ENCODE results near the gene PPP1R12C. TPM values are rescaled to one million over a fixed set of nuclear protein-coding genes. Genes with fewer than 3 reads are reported as not detected.

The PPP1R12C gene
- total and polyA plus RNA-seq, 10 of the 15 experiments (the other 5 are each of a cell fraction or from before 2014, with no cell fraction given): 1.4 to 84.7 (median 20.5) TPM

DNA sequence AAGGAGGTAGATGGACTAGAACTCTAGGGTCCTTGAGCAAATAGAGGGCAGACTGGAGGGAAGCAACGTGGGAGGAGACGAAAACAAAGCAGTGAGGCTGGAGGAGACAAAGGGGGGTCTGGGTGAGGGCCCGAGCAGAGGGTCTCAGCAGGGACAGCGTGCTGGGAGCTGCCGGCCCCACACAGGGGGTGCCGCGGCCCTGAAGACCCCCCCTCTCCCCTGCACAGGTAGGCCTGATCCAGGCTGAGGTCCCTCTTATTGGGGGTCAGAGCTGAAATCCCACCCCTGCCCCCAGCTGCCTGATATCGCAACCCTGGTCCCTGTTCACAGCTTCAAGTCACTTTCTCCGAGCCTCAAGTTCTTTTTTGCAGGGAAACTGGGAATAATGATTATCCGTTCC, 33.0 kb downstream of the PPP1R12C start (continued):
- TF ChIP-seq ZNF207 (IDR thresholded peaks at IDR 0.05; ENCODE audit: borderline replicate concordance) (no peak), TCF3 (IDR thresholded peaks at IDR 0.05; ENCODE audit: borderline replicate concordance, insufficient read depth, low read depth, low read length) (no peak)

DNA sequence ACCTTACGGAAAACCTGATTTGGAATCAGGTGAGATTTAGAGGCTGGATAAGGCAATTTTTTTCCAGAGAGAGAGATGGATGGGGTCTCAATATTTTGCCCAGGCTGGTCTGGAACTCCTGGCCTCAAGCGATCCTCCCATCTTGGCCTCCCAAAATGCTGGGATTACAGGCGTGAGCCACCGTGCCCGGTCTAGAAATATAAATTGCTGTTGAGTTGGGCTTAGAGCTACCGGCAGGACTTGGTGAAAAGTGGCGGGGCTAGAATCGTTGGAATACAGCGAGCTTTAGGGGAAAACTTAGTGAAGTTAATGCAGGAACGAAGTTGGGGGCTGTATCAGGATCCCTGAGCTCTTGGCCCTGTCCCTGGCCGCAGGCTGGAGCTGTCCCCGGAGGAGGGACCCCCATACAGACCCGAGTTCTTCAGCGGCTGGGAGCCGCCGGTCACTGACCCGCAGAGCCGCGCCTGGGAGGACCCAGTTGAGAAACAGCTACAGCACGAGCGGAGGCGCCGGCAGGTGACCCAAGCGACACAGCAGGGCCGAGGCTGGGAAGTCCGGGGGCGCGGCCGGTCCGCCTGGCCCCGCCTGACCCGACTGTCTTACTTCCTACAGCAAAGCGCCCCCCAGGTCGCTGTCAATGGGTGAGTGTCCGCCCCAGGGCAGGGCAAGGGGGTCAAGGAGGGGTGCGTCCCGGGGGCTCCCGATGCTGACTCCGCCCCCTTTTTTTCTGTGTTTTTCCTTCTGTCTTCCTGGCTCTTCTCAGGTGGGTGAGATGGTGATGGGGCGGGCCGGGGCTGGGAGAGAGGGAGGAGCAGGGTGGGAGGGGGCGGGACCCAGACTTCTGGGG, 34.2 kb downstream of the PPP1R12C start:
- Histone ChIP-seq H3K27ac (ENCODE audit: control insufficient read depth, insufficient read depth) (no peak overlapping the region), H3K9me3 (replicated peaks; ENCODE audit: control insufficient read depth, insufficient read depth, low read length) (no peaks in the 10 kb centered on the region; the same call in 2 of the 3 replicates), H3K4me1 (ENCODE audit: control insufficient read depth, insufficient read depth, low read length) (peaks cover 10% of the 10 kb centered on the region; the same call in 1 of the 2 replicates), H3K27me3 (replicated peaks in 1 of 2; ENCODE audit: control insufficient read depth in 2 of 2, insufficient read depth in 2 of 2, low read length in 1 of 2) (peaks cover 0 to 7% of the 10 kb centered on the region in 2 experiments; a peak in 2 of 4 replicates), H3K79me2 (ENCODE audit: control insufficient read depth, insufficient read depth, low read length) (no peaks in the 10 kb centered on the region), H3K9ac (ENCODE audit: control insufficient read depth, insufficient read depth, low read length) (no peak overlapping the region), H3K36me3 (ENCODE audit: control insufficient read depth in 2 of 2, insufficient read depth in 2 of 2, low read length in 1 of 2) (no peaks in the 10 kb centered on the region), H3K4me2 (ENCODE audit: control insufficient read depth, insufficient read depth) (no peak overlapping the region), H4K20me1 (ENCODE audit: control insufficient read depth, insufficient read depth) (no peaks in the 10 kb centered on the region), H3K4me3 (no peak overlapping the region), H2AFZ (ENCODE audit: control insufficient read depth, low read depth, low read length) (no peak overlapping the region)
- TF ChIP-seq BHLHE40 (IDR thresholded peaks at IDR 0.05; ENCODE audit: borderline replicate concordance in 1 of 2, low read depth in 2 of 2, low read length in 1 of 2) (no peak), CEBPB (IDR thresholded peaks at IDR 0.05; ENCODE audit: borderline replicate concordance in 1 of 2, low read depth in 2 of 2, low read length in 2 of 2) (no peak), NR2C2 (IDR thresholded peaks at IDR 0.05; ENCODE audit: borderline replicate concordance, control insufficient read depth, insufficient read length, low read depth) (no peak), HCFC1 (IDR thresholded peaks at IDR 0.05; ENCODE audit: low read length) (no peak)
- TF ChIP-seq, protein P1, sequence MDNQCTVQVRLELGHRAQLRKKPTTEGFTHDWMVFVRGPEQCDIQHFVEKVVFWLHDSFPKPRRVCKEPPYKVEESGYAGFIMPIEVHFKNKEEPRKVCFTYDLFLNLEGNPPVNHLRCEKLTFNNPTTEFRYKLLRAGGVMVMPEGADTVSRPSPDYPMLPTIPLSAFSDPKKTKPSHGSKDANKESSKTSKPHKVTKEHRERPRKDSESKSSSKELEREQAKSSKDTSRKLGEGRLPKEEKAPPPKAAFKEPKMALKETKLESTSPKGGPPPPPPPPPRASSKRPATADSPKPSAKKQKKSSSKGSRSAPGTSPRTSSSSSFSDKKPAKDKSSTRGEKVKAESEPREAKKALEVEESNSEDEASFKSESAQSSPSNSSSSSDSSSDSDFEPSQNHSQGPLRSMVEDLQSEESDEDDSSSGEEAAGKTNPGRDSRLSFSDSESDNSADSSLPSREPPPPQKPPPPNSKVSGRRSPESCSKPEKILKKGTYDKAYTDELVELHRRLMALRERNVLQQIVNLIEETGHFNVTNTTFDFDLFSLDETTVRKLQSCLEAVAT (IDR thresholded peaks at IDR 0.05): no peak
- TF ChIP-seq, protein P2, sequence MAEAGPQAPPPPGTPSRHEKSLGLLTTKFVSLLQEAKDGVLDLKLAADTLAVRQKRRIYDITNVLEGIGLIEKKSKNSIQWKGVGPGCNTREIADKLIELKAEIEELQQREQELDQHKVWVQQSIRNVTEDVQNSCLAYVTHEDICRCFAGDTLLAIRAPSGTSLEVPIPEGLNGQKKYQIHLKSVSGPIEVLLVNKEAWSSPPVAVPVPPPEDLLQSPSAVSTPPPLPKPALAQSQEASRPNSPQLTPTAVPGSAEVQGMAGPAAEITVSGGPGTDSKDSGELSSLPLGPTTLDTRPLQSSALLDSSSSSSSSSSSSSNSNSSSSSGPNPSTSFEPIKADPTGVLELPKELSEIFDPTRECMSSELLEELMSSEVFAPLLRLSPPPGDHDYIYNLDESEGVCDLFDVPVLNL (IDR thresholded peaks at IDR 0.05; ENCODE audit: low read depth, low read length): no peak
- TF ChIP-seq, protein P3, sequence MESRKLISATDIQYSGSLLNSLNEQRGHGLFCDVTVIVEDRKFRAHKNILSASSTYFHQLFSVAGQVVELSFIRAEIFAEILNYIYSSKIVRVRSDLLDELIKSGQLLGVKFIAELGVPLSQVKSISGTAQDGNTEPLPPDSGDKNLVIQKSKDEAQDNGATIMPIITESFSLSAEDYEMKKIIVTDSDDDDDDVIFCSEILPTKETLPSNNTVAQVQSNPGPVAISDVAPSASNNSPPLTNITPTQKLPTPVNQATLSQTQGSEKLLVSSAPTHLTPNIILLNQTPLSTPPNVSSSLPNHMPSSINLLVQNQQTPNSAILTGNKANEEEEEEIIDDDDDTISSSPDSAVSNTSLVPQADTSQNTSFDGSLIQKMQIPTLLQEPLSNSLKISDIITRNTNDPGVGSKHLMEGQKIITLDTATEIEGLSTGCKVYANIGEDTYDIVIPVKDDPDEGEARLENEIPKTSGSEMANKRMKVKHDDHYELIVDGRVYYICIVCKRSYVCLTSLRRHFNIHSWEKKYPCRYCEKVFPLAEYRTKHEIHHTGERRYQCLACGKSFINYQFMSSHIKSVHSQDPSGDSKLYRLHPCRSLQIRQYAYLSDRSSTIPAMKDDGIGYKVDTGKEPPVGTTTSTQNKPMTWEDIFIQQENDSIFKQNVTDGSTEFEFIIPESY (IDR thresholded peaks at IDR 0.05): no peak
- in situ Hi-C loops (cut with MboI) (no loop called here), intact Hi-C loops (cut with micrococcal nuclease; ENCODE audit: unreplicated experiment) (no loop called here)
- ChIA-PET CTCF (no interaction called here), SMC1A (ENCODE audit: uncharacterized antibody, unreplicated experiment) (no interaction called here), RAD21 (ENCODE audit: unreplicated experiment) (no interaction called here), POLR2A (no interaction called here)
- ATAC-seq (no peak), FAIRE-seq (no peak), DNase-seq (ENCODE audit: low read depth, low spot score) (no peak)
- 30% methylated on average over 39 of the region's 42 CpGs for WGBS (ENCODE audit: insufficient coverage, insufficient replicate concordance, low lambda C conversion rate, missing lambda C conversion rate)
- no TSS peak for BruUV-seq (replicated peaks)
